Liver (tissue), 9 donors: ENCODE measurements around the gene XRCC1. TPM values are rescaled to one million over a fixed set of nuclear protein-coding genes. Genes with fewer than 3 reads are reported as not detected.

Experiments
- DNase-seq: peaks from one replicate; pipeline ENCODE4 v3.0.0-alpha.2; 2017; ENCODE audit warnings: low spot score
- H3K27ac ChIP-seq, 2 donors: one replicate each; pipeline ENCODE4 v1.7.0; 2013; ENCODE audit warnings: inconsistent platforms in 2 of 2, low read length in 2 of 2, control low read depth in 1 of 2, low read depth in 1 of 2, mild to moderate bottlenecking in 1 of 2
- H3K27me3 ChIP-seq, 4 donors: one replicate each; pipeline versions ENCODE4 v1.6.1 to v1.7.0; 2013; ENCODE audit warnings: low read length in 3 of 4, inconsistent platforms in 1 of 4, mild to moderate bottlenecking in 1 of 4, moderate library complexity in 1 of 4; ENCODE audit not compliant: control insufficient read depth in 4 of 4, insufficient read depth in 4 of 4
- H3K36me3 ChIP-seq, 4 donors: one replicate each; pipeline versions ENCODE4 v1.6.1 to v1.7.0; 2013; ENCODE audit warnings: low read length in 3 of 4, mild to moderate bottlenecking in 3 of 4, low read depth in 1 of 4, moderate library complexity in 1 of 4; ENCODE audit not compliant: control insufficient read depth in 4 of 4, insufficient read depth in 3 of 4
- H3K4me1 ChIP-seq, 4 donors: one replicate each; pipeline versions ENCODE4 v1.6.1 to v1.7.0; 2013; ENCODE audit warnings: low read length in 3 of 4, mild to moderate bottlenecking in 3 of 4, moderate library complexity in 1 of 4; ENCODE audit not compliant: control insufficient read depth in 4 of 4, insufficient read depth in 4 of 4
- H3K4me3 ChIP-seq, 3 donors: one replicate each; pipeline versions ENCODE4 v1.6.1 to v1.7.0; 2013; ENCODE audit warnings: low read length in 3 of 3, control low read depth in 1 of 3, low read depth in 1 of 3, mild to moderate bottlenecking in 1 of 3
- H3K9ac ChIP-seq, 2 donors: one replicate each; pipeline ENCODE4 v1.7.0; 2013; ENCODE audit warnings: low read length in 2 of 2, mild to moderate bottlenecking in 2 of 2, moderate library complexity in 2 of 2, control low read depth in 1 of 2, low read depth in 1 of 2
- H3K9me3 ChIP-seq, 4 donors: one replicate each; pipeline versions ENCODE4 v1.6.1 to v1.7.0; 2013; ENCODE audit warnings: low read length in 3 of 4; ENCODE audit not compliant: control insufficient read depth in 4 of 4
- EGR1 ChIP-seq, 2 donors: IDR thresholded peaks; 2 replicates each; pipeline ENCODE4 v1.6.1; 2016 to 2018; ENCODE audit warnings: antibody characterized with exemption in 2 of 2, low read depth in 2 of 2
- GABPA ChIP-seq, 2 donors: IDR thresholded peaks in 1 of 2; conservative IDR thresholded peaks in 1 of 2; 2 replicates each; pipeline ENCODE4 v1.6.1; 2016; ENCODE audit warnings: antibody characterized with exemption in 2 of 2, mild to moderate bottlenecking in 1 of 2, moderate library complexity in 1 of 2
- HNF4A ChIP-seq, 2 donors: conservative IDR thresholded peaks; 2 replicates each; pipeline ENCODE4 v1.6.1; 2016; ENCODE audit warnings: antibody characterized with exemption in 2 of 2, mild to moderate bottlenecking in 2 of 2
- HNF4G ChIP-seq: IDR thresholded peaks from 2 replicates; pipeline ENCODE4 v1.6.1; 2016; ENCODE audit warnings: antibody characterized with exemption
- JUND ChIP-seq, 2 donors: IDR thresholded peaks; 2 replicates each; pipeline ENCODE4 v1.6.1; 2016; ENCODE audit warnings: antibody characterized with exemption in 2 of 2
- NR2F2 ChIP-seq: IDR thresholded peaks from 2 replicates; pipeline ENCODE4 v1.6.1; 2016; ENCODE audit warnings: antibody characterized with exemption
- RAD21 ChIP-seq, 2 donors: IDR thresholded peaks; 2 replicates each; pipeline ENCODE4 v1.6.1; 2016; ENCODE audit warnings: antibody characterized with exemption in 2 of 2, mild to moderate bottlenecking in 2 of 2
- RXRA ChIP-seq, 2 donors: IDR thresholded peaks; 2 replicates each; pipeline ENCODE4 v1.6.1; 2017 to 2018; ENCODE audit warnings: antibody characterized with exemption in 2 of 2, mild to moderate bottlenecking in 1 of 2
- SP1 ChIP-seq: IDR thresholded peaks from 2 replicates; pipeline ENCODE4 v1.6.1; 2018; ENCODE audit warnings: antibody characterized with exemption, mild to moderate bottlenecking
- TAF1 ChIP-seq: conservative IDR thresholded peaks from 2 replicates; pipeline ENCODE4 v1.6.1; 2016; ENCODE audit warnings: antibody characterized with exemption, mild to moderate bottlenecking
- YY1 ChIP-seq: IDR thresholded peaks from 2 replicates; pipeline ENCODE4 v1.6.1; 2016; ENCODE audit warnings: antibody characterized with exemption, mild to moderate bottlenecking
- WGBS: extraction: QIAGEN DNeasy Blood & Tissue Kit; methylation state at CpG from one replicate; pipeline ENCODE4 v1.1.7; 2013; 5-methylcytosine and 5-hydroxymethylcytosine counted together
- polyA plus RNA-seq, 2 donors: library from polyadenylated mRNA; stranded (reverse) in 1 of 2; unstranded in 1 of 2; fragments of 200-250 nt in 1 of 2; fragments of >200 nt in 1 of 2; fragmentation: Nextera tagmentation in 1 of 2; extraction: Ambion mirVana in 1 of 2; gene quantifications; one replicate each; pipeline versions ENCODE4 v1.2.1 to v1.2.3, GENCODE V29; 2013 to 2015
- total RNA-seq, 2 donors: library from RNA; depleted of rRNA; stranded (reverse); fragments of >200 nt; gene quantifications; one replicate each; pipeline ENCODE4 v1.2.3, GENCODE V29; 2014
- TF ChIP-seq, protein P1 (sequence below): fragments of 150-350 bp; IDR thresholded peaks from 2 replicates; pipeline ENCODE4 v1.5.1; 2017; ENCODE audit warnings: improper control_type of control experiment, low read depth, low read length; ENCODE audit not compliant: missing input control
- donor health status: healthy.
- donor health status: healthy.
- donor health status: healthy.
- donor health status: healthy.
- donor health status: healthy.

XRCC1 gene
- total and polyA plus RNA-seq, 4 donors, result 3.6 to 9.8 (median 4.9) TPM

DNA sequence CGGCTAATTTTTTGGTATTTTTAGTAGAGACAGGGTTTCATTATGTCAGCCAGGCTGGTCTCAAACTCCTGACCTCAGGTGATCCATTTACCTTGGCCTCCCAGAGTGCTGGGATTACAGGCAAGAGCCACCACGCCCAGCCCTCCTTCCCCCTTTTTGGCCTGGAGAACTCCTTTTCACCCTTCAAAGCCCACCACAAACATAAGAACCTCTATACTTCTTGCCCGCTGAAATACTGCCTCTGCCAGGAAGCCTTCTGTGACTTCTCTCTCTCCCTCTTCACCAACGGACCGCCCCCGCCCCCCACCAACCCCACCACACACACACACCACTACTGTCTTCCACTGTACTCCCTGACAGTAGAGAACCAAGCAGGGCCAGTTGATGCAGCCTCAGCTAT is 41.6 kb upstream of the XRCC1 start:
- Histone ChIP-seq H3K9ac (no peak overlapping the region), H3K4me3 (no peak overlapping the region), H3K4me1 (peaks cover 0 to 16% (median 11%) of the 10 kb centered on the region in 4 donors), H3K9me3 (no peaks in the 10 kb centered on the region), H3K27ac (no peak overlapping the region), H3K27me3 (no peaks in the 10 kb centered on the region), H3K36me3 (peaks cover 0 to 10% (median 2%) of the 10 kb centered on the region in 4 donors)
- 92% methylated on average over 6 of the region's 6 CpGs for WGBS
- TF ChIP-seq NR2F2 (no peak), YY1 (no peak), HNF4A (conservative IDR thresholded peaks at IDR 0.05) (no peak), RXRA (IDR thresholded peaks at IDR 0.05) (no peak), JUND (IDR thresholded peaks at IDR 0.05) (no peak), TAF1 (no peak), RAD21 (IDR thresholded peaks at IDR 0.05) (no peak), GABPA (IDR thresholded peaks at IDR 0.05 in 1 of 2, conservative IDR thresholded peaks at IDR 0.05 in 1 of 2) (no peak)
- TF ChIP-seq, protein P1, sequence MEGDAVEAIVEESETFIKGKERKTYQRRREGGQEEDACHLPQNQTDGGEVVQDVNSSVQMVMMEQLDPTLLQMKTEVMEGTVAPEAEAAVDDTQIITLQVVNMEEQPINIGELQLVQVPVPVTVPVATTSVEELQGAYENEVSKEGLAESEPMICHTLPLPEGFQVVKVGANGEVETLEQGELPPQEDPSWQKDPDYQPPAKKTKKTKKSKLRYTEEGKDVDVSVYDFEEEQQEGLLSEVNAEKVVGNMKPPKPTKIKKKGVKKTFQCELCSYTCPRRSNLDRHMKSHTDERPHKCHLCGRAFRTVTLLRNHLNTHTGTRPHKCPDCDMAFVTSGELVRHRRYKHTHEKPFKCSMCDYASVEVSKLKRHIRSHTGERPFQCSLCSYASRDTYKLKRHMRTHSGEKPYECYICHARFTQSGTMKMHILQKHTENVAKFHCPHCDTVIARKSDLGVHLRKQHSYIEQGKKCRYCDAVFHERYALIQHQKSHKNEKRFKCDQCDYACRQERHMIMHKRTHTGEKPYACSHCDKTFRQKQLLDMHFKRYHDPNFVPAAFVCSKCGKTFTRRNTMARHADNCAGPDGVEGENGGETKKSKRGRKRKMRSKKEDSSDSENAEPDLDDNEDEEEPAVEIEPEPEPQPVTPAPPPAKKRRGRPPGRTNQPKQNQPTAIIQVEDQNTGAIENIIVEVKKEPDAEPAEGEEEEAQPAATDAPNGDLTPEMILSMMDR, result no peak
- DNase-seq, result no peak

DNA sequence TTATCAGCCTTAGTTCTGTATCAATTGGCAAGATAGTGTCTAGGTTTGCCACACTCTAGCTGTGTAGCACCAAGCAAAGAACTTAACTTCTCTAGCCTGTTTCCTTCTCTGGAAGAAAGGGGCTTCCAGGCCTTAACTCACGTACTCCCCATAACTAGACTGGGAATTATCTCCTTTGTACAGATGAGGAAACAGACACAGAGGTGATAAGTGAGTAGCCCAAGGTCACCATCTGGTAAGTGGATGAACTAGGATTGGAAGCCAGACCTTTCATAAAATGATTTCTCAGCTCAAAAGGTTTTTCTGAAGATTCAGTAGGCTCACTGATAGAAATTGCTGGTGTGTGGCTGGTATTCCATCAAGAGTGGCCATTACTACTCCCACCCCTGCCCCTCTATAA is 41.0 kb upstream of the XRCC1 start:
- 80% methylated on average over 1 of the region's 1 CpG for WGBS
- no peaks in the 10 kb centered on the region for H3K27me3 ChIP-seq
- no peak overlapping the region for H3K4me3 ChIP-seq
- no peak for TF ChIP-seq HNF4G
- TF ChIP-seq HNF4A (conservative IDR thresholded peaks at IDR 0.05), result no peak
- no peak for TF ChIP-seq EGR1 (IDR thresholded peaks at IDR 0.05; ENCODE audit: low read depth in 2 of 2)
- DNase-seq, result no peak
- peaks cover 0 to 16% (median 11%) of the 10 kb centered on the region in 4 donors for H3K4me1 ChIP-seq
- H3K36me3 ChIP-seq, result peaks cover 0 to 13% (median 2%) of the 10 kb centered on the region in 4 donors
- no peaks in the 10 kb centered on the region for H3K9me3 ChIP-seq
- no peak overlapping the region for H3K9ac ChIP-seq
- no peak overlapping the region for H3K27ac ChIP-seq

DNA sequence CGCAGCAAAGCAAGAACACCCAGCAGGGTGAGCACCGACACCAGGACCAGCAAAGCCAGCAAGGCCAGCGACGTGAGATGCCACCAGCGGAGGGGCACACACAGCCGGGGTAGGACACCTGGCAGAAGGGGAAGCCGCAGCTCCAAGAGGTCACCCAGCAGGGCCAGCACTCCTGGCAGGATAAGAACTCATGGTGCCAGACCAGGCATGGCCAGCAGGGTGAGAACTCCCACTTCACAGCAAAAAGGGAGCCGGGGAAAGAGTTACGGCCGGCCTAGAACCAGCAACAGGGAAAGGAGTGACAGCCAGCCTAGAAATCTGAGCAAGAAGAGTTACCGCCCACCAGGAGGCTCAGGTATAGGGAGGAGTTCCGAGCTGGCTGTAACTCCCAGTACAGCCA is 37.0 kb upstream of the XRCC1 start:
- WGBS, result 98% methylated on average over 12 of the region's 12 CpGs
- no peak overlapping the region for H3K27ac ChIP-seq
- TF ChIP-seq, protein P1, result no peak
- TF ChIP-seq NR2F2, result no peak
- TF ChIP-seq TAF1, result no peak
- TF ChIP-seq GABPA (IDR thresholded peaks at IDR 0.05 in 1 of 2, conservative IDR thresholded peaks at IDR 0.05 in 1 of 2), result no peak
- TF ChIP-seq SP1, result no peak
- TF ChIP-seq RAD21 (IDR thresholded peaks at IDR 0.05), result no peak
- no peak for TF ChIP-seq YY1

More for the DNA sequence above, 37.0 kb upstream of the XRCC1 start:
- Histone ChIP-seq H3K27me3 (no peaks in the 10 kb centered on the region), H3K36me3 (peaks cover 0 to 13% (median 4%) of the 10 kb centered on the region in 4 donors), H3K9me3 (no peaks in the 10 kb centered on the region), H3K4me3 (no peak overlapping the region), H3K4me1 (no peaks in the 10 kb centered on the region), H3K9ac (no peak overlapping the region)
- no peak for DNase-seq
